WTC11 (cell line): ENCODE measurements around the gene TBCCD1.

Source experiments
- ATF3 ChIP-seq: sonication (generic); formaldehyde crosslinking; conservative IDR thresholded peaks from 2 replicates; pipeline ENCODE4 v1.8.1; 2022; ENCODE audit warnings: mild to moderate bottlenecking, missing genetic modification reagents
- CREM ChIP-seq: sonication (generic); formaldehyde crosslinking; IDR thresholded peaks from 2 replicates; pipeline ENCODE4 v1.8.1; 2022; ENCODE audit warnings: mild to moderate bottlenecking, missing genetic modification reagents, moderate library complexity
- EMX1 ChIP-seq: fragments of 250-450 bp; sonication (Bioruptor Pico); IDR thresholded peaks from 2 replicates; pipeline ENCODE4 v1.8.0; 2021; ENCODE audit warnings: mild to moderate bottlenecking
- JAZF1 ChIP-seq: fragments of 250-450 bp; sonication (Bioruptor Pico); IDR thresholded peaks from 2 replicates; pipeline ENCODE4 v1.9.0; 2021; ENCODE audit warnings: moderate library complexity, mild to moderate bottlenecking, inconsistent platforms
- NFE2L1 ChIP-seq: sonication (generic); formaldehyde crosslinking; IDR thresholded peaks from 2 replicates; pipeline ENCODE4 v1.8.1; 2023; ENCODE audit warnings: missing genetic modification reagents
- NFYB ChIP-seq: sonication (generic); formaldehyde crosslinking; conservative IDR thresholded peaks from 2 replicates; pipeline ENCODE4 v1.8.0; 2022; ENCODE audit warnings: low read depth, missing genetic modification reagents
- PRDM15 ChIP-seq: sonication (generic); formaldehyde crosslinking; IDR thresholded peaks from 2 replicates; pipeline ENCODE4 v1.8.0; 2022; ENCODE audit warnings: missing genetic modification reagents
- SMAD3 ChIP-seq: sonication (generic); formaldehyde crosslinking; IDR thresholded peaks from 2 replicates; pipeline ENCODE4 v1.8.0; 2022; ENCODE audit warnings: missing genetic modification reagents, mild to moderate bottlenecking, borderline replicate concordance
- TCF7 ChIP-seq: sonication (generic); formaldehyde crosslinking; IDR thresholded peaks from 2 replicates; pipeline ENCODE4 v1.8.0; 2022; ENCODE audit warnings: mild to moderate bottlenecking, low read depth, missing genetic modification reagents, moderate library complexity
- TF ChIP-seq, protein P1 (sequence below): fragments of 200-600 bp; IDR thresholded peaks from 2 replicates; pipeline ENCODE4 v1.8.0; 2022; ENCODE audit warnings: antibody characterized with exemption
- TF ChIP-seq, protein P2 (sequence below): sonication (generic); formaldehyde crosslinking; IDR thresholded peaks from 2 replicates; pipeline ENCODE4 v1.8.1; 2022; ENCODE audit warnings: low read depth, missing genetic modification reagents, borderline replicate concordance

DNA sequence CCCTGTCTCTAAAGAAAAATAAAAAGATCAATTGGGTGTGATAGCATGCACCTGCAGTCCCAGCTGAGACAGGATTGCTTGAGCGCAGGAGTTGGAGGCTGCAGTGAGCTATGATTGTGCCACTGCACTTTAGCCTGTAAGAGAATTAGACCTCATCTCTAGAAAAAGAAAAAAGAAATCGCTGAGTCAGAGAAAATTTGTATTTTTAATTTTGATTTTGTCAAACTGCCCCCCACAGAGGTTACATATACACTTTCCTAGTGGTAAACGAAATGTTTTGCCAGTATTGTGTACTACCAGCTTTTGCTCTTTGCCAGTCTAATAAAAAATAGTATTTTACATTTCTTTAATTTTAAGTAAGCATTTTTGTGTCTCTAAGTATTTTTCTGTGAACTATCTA lies 17.6 kb downstream of the TBCCD1 start:
- TF ChIP-seq, protein P1, sequence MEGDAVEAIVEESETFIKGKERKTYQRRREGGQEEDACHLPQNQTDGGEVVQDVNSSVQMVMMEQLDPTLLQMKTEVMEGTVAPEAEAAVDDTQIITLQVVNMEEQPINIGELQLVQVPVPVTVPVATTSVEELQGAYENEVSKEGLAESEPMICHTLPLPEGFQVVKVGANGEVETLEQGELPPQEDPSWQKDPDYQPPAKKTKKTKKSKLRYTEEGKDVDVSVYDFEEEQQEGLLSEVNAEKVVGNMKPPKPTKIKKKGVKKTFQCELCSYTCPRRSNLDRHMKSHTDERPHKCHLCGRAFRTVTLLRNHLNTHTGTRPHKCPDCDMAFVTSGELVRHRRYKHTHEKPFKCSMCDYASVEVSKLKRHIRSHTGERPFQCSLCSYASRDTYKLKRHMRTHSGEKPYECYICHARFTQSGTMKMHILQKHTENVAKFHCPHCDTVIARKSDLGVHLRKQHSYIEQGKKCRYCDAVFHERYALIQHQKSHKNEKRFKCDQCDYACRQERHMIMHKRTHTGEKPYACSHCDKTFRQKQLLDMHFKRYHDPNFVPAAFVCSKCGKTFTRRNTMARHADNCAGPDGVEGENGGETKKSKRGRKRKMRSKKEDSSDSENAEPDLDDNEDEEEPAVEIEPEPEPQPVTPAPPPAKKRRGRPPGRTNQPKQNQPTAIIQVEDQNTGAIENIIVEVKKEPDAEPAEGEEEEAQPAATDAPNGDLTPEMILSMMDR = no peak
- TF ChIP-seq NFYB (no peak), CREM (CRISPR knock-in tag) (no peak), ATF3 (CRISPR knock-in tag) (no peak), NFE2L1 (CRISPR knock-in tag) (no peak), SMAD3 (CRISPR knock-in tag) (no peak), JAZF1 (CRISPR knock-in tag) (no peak), TCF7 (CRISPR knock-in tag) (no peak), PRDM15 (no peak), EMX1 (CRISPR knock-in tag) (no peak)
- TF ChIP-seq, protein P2, sequence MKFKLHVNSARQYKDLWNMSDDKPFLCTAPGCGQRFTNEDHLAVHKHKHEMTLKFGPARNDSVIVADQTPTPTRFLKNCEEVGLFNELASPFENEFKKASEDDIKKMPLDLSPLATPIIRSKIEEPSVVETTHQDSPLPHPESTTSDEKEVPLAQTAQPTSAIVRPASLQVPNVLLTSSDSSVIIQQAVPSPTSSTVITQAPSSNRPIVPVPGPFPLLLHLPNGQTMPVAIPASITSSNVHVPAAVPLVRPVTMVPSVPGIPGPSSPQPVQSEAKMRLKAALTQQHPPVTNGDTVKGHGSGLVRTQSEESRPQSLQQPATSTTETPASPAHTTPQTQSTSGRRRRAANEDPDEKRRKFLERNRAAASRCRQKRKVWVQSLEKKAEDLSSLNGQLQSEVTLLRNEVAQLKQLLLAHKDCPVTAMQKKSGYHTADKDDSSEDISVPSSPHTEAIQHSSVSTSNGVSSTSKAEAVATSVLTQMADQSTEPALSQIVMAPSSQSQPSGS = no peak
